B cell (primary cell): Measurements from ENCODE around the gene UGT1A9.

Experiments used
- EZH2 ChIP-seq: IDR thresholded peaks from 2 replicates; pipeline ENCODE4 v1.6.1; 2012; ENCODE audit warnings: borderline replicate concordance, low read depth, mild to moderate bottlenecking, moderate library complexity, low read length; ENCODE audit not compliant: insufficient read depth, poor library complexity, severe bottlenecking
- TF ChIP-seq, protein P1 (sequence below): fragments of 200-600 bp; IDR thresholded peaks from one replicate; pipeline ENCODE4 v1.8.0; 2022; ENCODE audit warnings: antibody characterized with exemption, mild to moderate bottlenecking

DNA sequence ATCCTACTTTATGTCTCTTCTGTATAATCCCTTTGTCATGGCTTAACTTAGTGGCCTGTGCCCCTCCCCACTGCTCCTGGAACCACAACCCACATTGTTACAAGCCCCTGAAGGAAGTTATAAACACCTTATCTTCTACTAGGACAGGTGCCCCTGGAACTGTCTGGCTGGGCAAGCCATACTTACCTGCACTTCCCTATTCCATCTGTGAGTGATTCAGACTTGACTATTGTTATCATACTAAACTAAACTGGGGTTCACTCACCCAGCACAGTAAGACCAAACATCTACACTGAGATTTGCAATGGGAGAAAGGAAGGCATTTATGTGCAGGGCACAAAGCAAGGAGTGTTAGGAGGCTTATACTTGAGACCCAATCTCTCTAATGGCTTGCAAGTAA, 17.3 kb downstream of the UGT1A9 start:
- no peak for TF ChIP-seq EZH2
- TF ChIP-seq, protein P1, sequence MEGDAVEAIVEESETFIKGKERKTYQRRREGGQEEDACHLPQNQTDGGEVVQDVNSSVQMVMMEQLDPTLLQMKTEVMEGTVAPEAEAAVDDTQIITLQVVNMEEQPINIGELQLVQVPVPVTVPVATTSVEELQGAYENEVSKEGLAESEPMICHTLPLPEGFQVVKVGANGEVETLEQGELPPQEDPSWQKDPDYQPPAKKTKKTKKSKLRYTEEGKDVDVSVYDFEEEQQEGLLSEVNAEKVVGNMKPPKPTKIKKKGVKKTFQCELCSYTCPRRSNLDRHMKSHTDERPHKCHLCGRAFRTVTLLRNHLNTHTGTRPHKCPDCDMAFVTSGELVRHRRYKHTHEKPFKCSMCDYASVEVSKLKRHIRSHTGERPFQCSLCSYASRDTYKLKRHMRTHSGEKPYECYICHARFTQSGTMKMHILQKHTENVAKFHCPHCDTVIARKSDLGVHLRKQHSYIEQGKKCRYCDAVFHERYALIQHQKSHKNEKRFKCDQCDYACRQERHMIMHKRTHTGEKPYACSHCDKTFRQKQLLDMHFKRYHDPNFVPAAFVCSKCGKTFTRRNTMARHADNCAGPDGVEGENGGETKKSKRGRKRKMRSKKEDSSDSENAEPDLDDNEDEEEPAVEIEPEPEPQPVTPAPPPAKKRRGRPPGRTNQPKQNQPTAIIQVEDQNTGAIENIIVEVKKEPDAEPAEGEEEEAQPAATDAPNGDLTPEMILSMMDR = no peak
